Brain microvascular endothelial cell (primary cell): Measurements from ENCODE around the gene EFCC1.

Experiments used
- DNase-seq: peaks from one replicate; pipeline ENCODE4 v3.0.0-alpha.2; 2020
- H3K27ac ChIP-seq: fragments of 250-450 bp; sonication (Bioruptor Pico); 2 replicates; pipeline ENCODE4 v1.5.1; 2020; ENCODE audit warnings: mild to moderate bottlenecking, moderate library complexity
- H3K27me3 ChIP-seq: fragments of 250-450 bp; sonication (Bioruptor Pico); replicated peaks from 2 replicates; pipeline ENCODE4 v1.5.1; 2020; ENCODE audit warnings: mild to moderate bottlenecking
- H3K36me3 ChIP-seq: fragments of 250-450 bp; sonication (Bioruptor Pico); replicated peaks from 2 replicates; pipeline ENCODE4 v1.5.1; 2020; ENCODE audit warnings: mild to moderate bottlenecking
- H3K4me3 ChIP-seq: 2 replicates; pipeline ENCODE4 v1.5.1; 2011; ENCODE audit warnings: low read depth, mild to moderate bottlenecking, control low read depth, low read length, moderate library complexity
- CTCF ChIP-seq: IDR thresholded peaks from 2 replicates; pipeline ENCODE4 v1.5.1; 2011; ENCODE audit warnings: low read depth, mild to moderate bottlenecking, moderate library complexity, low read length, control low read depth, inconsistent platforms; ENCODE audit errors: missing control alignments
- in situ Hi-C: cut with HindIII; loops from 2 replicates; pipeline ENCODE4 v1.10.0; 2017; ENCODE audit warnings: low sequenced_read_pairs, low pct_ligation_motif_present

EFCC1 gene

GRCh38 chr3:128983293-128984069 is 17.6 kb upstream of the EFCC1 start:
- Histone ChIP-seq H3K36me3 (no peaks in the 10 kb centered on the region), H3K27me3 (no peaks in the 10 kb centered on the region), H3K4me3 (no peak overlapping the region), H3K27ac (no peak overlapping the region)
- in situ Hi-C loops, result no loop called here
- TF ChIP-seq CTCF, result no peak
- no peak for DNase-seq

GRCh38 chr3:128984596-128984995 is 16.5 kb upstream of the EFCC1 start:
- no peak overlapping the region for H3K27ac ChIP-seq
- TF ChIP-seq CTCF, result no peak
- no peak overlapping the region for H3K4me3 ChIP-seq
- H3K36me3 ChIP-seq, result no peaks in the 10 kb centered on the region
- no peaks in the 10 kb centered on the region for H3K27me3 ChIP-seq
- DNase-seq, result no peak
- in situ Hi-C loops, result no loop called here

- no peak overlapping the region for H3K27ac ChIP-seq
- H3K27me3 ChIP-seq, result no peaks in the 10 kb centered on the region
- TF ChIP-seq CTCF, result no peak
- in situ Hi-C loops, result no loop called here
- H3K36me3 ChIP-seq, result no peaks in the 10 kb centered on the region
- DNase-seq, result no peak
- no peak overlapping the region for H3K4me3 ChIP-seq
Measured at GRCh38 chr3:128987302-128988100, 13.6 kb upstream of the EFCC1 start.

- H3K27ac ChIP-seq, result no peak overlapping the region
- no peaks in the 10 kb centered on the region for H3K36me3 ChIP-seq
- no peak for DNase-seq
- TF ChIP-seq CTCF, result no peak
- H3K27me3 ChIP-seq, result peaks cover 3% of the 10 kb centered on the region
- in situ Hi-C loops, result no loop called here
- no peak overlapping the region for H3K4me3 ChIP-seq
Measured at GRCh38 chr3:128988286-128988685, 12.8 kb upstream of the EFCC1 start.

GRCh38 chr3:128991355-128991895 is 9.7 kb upstream of the EFCC1 start:
- TF ChIP-seq CTCF, result no peak
- in situ Hi-C loops, result no loop called here

More at GRCh38 chr3:128991355-128991895, 9.7 kb upstream of the EFCC1 start:
- no peak for DNase-seq
- Histone ChIP-seq H3K27ac (no peak overlapping the region), H3K27me3 (peaks cover 8% of the 10 kb centered on the region), H3K36me3 (no peaks in the 10 kb centered on the region), H3K4me3 (no peak overlapping the region)
